Stimulated activated CD4-positive, alpha-beta T cell treated with anti-CD3 and anti-CD28 coated beads, Interleukin-15, amount 100 ng/mL, for 48 hours (primary cell): ENCODE data around the gene TBC1D17.

ENCODE experiments used
- DNase-seq, 2 donors: peaks; one replicate each; pipeline ENCODE4 v3.0.0-alpha.2; 2020; ENCODE audit warnings: low read depth in 2 of 2

The TBC1D17 gene

GRCh38 chr19:49877879-49878743, 609 bp downstream of the TBC1D17 start:
- DNase-seq: peak; percentile 98 to 99

GRCh38 chr19:49878744-49879070, 1.2 kb downstream of the TBC1D17 start:
- no peak for DNase-seq

DNA sequence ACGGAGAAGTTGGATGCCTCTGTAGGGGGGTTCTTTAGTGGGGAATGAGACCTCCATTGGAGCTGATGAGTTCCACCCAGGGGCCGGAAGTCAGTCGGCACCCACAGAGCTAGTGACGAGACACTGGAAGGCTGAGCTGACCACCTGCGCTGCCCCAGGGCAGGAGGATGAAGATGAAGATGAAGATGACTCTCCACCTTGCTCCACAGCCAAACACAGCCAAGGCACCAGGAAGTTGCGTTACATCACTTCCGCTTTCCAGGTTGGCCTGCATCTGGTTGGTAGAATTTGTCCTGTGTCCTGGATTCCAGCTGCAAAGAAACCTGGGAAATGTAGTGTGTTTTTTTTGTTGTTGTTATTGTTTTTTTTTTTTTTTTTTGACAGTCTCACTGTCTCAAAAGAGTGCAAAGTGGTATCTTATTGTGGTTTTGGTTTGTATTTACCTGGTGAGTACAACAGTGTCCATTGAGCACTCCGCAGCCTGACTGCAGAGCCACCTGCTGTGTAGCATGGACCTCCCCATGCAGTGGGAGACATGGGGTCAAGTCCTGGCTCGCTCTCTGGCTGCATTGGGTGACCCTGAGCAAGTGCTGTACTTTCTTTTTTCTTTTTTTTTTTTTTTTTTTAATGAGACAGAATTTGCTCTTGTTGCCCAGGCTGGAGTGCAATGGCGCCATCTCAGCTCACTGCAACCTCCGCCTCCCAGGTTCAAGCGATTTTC, 1.9 kb downstream of the TBC1D17 start:
- DNase-seq: no peak

GRCh38 chr19:49880162-49880869, 2.8 kb downstream of the TBC1D17 start:
- DNase-seq: no peak

GRCh38 chr19:49881186-49881585, 3.7 kb downstream of the TBC1D17 start:
- no peak for DNase-seq

DNA sequence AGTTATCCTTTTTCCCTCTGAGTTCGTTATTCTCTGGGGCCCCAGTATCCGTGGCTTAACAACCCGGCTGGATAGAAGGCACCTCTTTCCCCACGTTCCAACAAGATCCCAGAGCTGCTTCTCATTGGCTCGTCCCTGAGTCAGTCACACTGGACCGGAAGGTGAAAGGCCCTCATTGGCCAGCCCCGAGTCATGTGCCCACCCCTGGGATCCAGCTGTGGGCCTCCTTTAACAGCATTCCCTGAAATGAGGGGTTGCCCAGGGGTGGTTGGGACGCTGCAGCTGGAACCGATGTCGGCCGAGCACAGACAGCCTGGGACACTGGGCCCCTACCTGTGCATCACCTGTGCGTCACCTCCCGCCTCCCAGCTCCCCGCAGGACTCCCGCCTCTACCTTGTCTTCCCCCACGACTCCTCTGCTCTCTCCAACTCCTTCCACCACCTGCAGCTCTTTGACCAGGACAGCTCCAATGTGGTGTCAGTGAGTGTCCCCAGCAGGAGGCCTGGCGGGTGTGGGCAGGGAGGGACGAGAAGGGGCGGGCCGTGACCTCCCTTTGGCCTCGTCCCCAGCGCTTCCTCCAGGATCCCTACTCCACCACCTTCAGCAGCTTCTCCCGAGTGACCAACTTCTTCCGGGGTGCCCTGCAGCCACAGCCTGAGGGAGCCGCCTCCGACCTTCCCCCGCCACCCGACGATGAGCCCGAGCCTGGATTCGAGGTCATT, 4.3 kb downstream of the TBC1D17 start:
- DNase-seq: no peak

DNA sequence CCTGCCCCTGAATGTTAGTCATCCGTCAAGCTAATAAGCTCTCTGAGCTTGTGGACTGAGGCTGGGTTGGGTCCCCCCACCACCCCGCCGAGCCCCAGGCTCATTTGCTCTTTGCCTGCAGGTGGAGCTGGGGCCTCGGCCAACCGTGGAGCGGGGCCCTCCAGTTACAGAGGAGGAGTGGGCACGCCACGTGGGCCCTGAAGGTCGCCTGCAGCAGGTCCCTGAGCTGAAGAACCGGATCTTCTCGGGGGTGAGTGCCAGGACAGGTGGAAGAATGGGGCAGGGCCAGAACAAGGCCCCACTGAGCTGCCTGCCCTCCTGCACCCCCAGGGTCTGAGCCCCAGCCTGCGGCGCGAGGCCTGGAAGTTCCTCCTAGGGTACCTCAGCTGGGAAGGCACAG, 5.1 kb downstream of the TBC1D17 start:
- DNase-seq: no peak

DNA sequence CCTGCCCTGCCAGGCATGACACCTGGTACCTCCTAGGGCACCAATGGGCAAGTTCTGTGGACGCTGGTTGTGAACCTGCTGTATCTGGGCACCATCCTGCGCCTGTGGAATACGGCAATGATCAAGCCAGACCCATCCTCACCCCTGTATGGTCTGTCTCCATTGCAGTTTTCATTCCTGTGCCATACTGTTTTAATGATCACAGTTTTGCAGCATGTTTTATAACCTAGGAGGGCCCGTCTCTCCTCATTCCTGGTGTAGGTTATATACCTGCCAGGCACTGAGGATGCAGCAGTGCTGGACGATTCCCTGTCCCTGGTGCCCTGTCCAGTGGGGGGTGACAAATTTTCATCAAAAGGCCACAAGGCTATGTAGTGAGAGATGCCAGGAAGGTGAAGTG, 5.6 kb downstream of the TBC1D17 start:
- DNase-seq: no peak

DNA sequence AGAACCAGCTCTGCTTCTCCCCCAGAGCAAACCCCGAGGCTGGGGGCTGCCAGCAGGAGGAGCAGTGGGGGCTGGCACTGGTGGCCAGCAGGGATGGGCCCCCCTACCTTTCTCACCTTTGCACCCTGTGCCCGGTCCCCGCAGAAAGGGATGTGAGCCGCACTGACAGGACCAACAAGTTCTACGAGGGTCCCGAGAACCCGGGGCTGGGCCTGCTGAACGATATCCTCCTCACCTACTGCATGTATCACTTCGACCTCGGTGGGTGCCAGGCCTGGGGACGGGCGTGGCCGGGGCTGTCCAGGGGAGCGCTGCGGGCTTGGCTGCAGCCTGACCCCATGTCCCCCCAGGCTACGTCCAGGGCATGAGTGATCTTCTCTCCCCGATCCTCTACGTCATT, 6.6 kb downstream of the TBC1D17 start:
- DNase-seq: no peak

GRCh38 chr19:49884760-49885159, 7.3 kb downstream of the TBC1D17 start:
- no peak for DNase-seq

GRCh38 chr19:49887037-49887664, 9.6 kb downstream of the TBC1D17 start:
- DNase-seq: no peak

DNA sequence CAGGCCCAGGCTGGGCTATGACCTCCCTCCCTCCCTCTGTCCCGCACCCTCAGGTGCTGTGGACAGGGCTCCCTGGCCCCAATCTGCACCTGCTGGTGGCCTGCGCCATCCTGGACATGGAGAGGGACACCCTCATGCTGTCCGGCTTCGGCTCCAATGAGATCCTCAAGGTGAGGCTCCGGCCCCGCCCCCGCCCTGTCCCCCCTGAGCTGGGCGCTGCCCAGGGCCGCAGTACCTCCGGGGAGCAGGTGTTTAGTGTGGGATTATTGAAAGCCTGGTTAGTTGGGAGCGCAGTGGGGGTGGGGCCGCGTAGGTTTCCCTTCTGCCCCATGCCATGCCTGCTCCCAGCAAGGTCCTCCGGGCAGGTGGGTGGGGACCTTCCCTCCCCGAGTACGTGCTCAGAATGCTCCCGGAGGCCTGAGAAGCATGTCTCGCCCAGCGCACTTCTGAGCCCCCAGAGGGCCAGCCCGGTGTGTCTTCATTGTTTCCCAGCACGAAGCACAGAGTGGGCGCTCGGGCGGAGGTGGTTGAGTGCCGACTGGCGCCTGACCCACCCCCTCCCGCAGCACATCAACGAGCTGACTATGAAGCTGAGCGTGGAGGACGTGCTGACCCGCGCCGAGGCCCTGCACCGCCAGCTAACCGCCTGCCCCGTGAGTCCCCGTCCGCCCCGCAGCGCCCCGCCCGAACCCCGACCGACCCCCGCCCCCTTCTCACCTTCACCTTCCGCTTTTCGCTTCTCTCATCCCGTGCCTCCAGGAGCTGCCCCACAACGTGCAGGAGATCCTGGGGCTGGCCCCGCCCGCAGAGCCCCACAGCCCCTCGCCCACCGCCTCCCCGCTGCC, 10.4 kb downstream of the TBC1D17 start:
- DNase-seq: no peak

DNA sequence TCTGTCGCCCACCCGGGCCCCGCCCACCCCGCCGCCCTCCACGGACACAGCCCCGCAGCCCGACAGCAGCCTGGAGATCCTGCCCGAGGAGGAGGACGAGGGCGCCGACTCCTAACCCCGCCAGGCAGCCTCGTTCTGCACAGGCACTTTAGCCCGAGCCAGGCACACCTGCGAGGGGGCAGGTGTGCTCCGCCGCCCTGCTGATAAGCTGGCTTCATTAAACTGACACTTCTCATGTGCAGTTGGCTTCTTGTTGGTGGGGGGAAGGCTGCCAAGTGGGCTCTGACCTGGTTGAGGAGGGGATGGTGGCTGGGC, 11.0 kb downstream of the TBC1D17 start:
- DNase-seq: no peak

GRCh38 chr19:49889038-49889686, 11.7 kb downstream of the TBC1D17 start:
- DNase-seq: no peak

DNA sequence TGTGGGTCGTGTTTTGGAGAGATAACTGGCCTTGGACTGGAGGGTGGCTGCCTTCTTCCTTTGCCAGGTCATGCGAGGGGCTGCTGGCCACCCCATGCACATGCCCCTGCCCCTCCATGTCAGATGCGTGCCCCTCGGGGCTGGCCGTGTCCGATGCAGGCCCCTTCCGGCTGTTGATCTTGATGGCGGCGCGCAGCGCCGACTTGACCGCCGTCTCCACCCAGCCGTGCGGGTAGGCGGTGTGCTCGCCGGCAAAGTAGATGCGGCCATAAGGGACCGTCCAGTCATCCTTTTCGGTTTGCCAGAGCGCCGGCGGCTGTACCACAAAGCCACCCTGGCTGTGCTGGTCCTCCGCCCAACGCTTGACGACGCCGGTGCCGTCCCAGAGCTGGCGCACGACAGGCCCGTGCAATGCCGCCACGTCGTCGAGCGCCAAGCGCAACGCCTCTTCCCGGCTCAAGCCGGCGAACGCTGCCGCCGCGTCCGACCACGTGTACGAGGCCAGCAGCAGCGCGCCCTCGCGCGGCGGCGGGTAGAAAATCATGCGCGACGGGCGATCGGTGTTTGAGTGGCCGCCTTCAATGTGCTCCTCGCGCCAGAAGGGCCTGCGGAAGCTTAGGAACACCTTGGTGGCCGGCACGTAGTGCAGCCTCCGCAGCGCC, 12.3 kb downstream of the TBC1D17 start:
- DNase-seq: peak; percentile 65 to 70

DNA sequence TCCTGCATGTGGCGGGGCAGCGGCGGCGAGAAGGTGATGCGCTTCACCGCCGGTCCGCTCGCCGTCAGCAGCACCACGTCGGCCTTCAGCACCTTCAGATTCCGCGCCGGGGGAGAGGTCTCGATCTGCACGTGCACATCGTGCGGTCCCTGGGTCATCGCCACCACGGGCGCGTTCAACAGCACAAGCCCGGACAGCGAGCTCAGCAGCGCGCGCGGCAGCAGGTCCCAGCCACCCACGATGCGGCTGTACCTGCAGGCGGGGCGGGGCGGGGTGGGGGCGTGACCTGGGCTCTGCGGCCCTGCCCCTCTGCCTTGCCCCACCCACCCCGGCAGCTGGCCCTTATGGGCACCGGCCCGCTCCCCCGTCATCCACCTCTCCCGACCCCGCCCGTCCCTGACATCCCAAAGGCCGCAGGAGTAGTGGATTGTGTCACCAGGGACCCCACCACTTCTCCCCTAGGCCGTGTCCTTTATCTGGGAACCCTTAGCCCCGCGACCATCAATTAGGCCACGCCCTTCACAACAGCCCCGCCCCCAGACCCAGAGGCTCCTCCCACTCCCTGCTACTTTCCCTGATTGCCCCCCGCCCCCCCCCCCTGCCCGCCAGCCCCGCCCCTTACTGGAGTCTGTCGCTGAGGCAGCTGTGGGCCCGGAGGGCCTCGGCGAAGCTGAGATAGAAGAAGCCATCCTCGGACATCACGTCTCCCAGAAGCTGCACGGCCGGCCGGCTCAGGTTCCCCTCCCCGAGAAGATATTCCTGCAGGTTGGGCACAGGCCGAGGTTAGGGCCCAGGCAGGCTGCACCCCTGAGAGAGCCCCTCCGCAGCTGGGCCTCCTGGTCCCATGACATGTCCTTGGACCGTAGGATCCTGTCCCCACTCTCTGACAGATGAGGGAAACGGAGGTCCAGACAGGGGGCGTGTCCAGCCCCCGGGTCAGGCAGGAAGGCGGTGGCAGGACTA, 13.1 kb downstream of the TBC1D17 start:
- DNase-seq: peak; percentile 47 to 61

- no peak for DNase-seq
Observed at GRCh38 chr19:49891393-49891792, 13.9 kb downstream of the TBC1D17 start.

DNA sequence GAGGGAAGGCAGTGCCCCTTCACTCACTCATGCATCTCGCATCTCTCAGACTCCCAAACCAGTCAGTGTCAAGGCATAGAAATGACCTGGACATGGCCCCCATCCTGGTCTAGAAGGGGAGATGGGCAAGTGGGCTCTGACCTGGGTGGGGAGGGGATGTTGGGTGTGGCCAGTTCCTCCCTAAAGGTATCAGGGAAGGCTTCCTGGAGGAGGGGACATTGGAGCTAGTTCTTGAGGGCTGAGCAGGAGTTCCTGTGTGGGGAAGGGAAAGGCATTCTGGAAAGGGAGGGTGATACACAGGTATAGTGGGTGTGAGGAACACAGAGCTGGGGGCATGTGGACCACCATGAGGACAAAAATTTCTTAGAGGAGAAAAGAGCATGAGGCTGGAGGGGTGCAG, 15.2 kb downstream of the TBC1D17 start:
- no peak for DNase-seq
